SK-N-SH (cell line): Measurements from ENCODE around the gene PTPN13.

Experiments used
- POLR2AphosphoS5 ChIP-seq: IDR thresholded peaks from 2 replicates; pipeline ENCODE4 v1.6.1; 2012; ENCODE audit warnings: low read depth, low read length
- SIN3A ChIP-seq: IDR thresholded peaks from 2 replicates; pipeline ENCODE4 v1.6.1; 2012; ENCODE audit warnings: low read depth, mild to moderate bottlenecking, low read length, moderate library complexity, borderline replicate concordance
- TF ChIP-seq, protein P1 (sequence below): IDR thresholded peaks from 2 replicates; pipeline ENCODE4 v1.4.0; 2012; ENCODE audit warnings: low read depth, borderline replicate concordance
- TF ChIP-seq, protein P2 (sequence below): fragments of 200-600 bp; sonication (generic); IDR thresholded peaks from 2 replicates; pipeline ENCODE4 v1.6.1; 2017; ENCODE audit warnings: antibody characterized with exemption, mild to moderate bottlenecking, moderate library complexity
- TF ChIP-seq, protein P3 (sequence below): fragments of 150-350 bp; IDR thresholded peaks from 2 replicates; pipeline ENCODE4 v1.6.1; 2016; ENCODE audit warnings: mild to moderate bottlenecking, low read depth, low read length
- TF ChIP-seq, protein P4 (sequence below): IDR thresholded peaks from 2 replicates; pipeline ENCODE4 v1.4.0; 2012; ENCODE audit warnings: low read depth
- TF ChIP-seq, protein P5 (sequence below): IDR thresholded peaks from 2 replicates; pipeline ENCODE4; 2012

DNA sequence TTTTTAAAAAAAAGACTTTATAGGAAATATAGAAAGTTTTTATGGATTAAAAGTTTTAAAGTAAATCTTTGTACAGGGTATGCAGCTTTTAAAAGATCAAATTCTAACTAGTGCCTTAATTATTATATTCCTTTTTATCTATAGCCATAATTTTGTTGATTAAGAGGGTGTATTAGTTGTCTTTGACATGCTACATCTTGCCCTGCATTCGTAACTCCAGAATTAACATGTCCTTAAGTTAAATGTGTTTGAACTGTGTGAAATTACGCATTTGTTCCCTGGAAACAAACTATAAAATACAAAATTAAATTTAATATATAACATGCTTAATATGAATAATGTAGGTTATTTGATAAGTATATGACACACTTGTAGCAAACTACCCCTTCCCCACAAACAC is 66.3 kb downstream of the PTPN13 start:
- TF ChIP-seq, protein P1, sequence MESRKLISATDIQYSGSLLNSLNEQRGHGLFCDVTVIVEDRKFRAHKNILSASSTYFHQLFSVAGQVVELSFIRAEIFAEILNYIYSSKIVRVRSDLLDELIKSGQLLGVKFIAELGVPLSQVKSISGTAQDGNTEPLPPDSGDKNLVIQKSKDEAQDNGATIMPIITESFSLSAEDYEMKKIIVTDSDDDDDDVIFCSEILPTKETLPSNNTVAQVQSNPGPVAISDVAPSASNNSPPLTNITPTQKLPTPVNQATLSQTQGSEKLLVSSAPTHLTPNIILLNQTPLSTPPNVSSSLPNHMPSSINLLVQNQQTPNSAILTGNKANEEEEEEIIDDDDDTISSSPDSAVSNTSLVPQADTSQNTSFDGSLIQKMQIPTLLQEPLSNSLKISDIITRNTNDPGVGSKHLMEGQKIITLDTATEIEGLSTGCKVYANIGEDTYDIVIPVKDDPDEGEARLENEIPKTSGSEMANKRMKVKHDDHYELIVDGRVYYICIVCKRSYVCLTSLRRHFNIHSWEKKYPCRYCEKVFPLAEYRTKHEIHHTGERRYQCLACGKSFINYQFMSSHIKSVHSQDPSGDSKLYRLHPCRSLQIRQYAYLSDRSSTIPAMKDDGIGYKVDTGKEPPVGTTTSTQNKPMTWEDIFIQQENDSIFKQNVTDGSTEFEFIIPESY = no peak
- TF ChIP-seq, protein P2, sequence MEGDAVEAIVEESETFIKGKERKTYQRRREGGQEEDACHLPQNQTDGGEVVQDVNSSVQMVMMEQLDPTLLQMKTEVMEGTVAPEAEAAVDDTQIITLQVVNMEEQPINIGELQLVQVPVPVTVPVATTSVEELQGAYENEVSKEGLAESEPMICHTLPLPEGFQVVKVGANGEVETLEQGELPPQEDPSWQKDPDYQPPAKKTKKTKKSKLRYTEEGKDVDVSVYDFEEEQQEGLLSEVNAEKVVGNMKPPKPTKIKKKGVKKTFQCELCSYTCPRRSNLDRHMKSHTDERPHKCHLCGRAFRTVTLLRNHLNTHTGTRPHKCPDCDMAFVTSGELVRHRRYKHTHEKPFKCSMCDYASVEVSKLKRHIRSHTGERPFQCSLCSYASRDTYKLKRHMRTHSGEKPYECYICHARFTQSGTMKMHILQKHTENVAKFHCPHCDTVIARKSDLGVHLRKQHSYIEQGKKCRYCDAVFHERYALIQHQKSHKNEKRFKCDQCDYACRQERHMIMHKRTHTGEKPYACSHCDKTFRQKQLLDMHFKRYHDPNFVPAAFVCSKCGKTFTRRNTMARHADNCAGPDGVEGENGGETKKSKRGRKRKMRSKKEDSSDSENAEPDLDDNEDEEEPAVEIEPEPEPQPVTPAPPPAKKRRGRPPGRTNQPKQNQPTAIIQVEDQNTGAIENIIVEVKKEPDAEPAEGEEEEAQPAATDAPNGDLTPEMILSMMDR = no peak
- TF ChIP-seq, protein P3, sequence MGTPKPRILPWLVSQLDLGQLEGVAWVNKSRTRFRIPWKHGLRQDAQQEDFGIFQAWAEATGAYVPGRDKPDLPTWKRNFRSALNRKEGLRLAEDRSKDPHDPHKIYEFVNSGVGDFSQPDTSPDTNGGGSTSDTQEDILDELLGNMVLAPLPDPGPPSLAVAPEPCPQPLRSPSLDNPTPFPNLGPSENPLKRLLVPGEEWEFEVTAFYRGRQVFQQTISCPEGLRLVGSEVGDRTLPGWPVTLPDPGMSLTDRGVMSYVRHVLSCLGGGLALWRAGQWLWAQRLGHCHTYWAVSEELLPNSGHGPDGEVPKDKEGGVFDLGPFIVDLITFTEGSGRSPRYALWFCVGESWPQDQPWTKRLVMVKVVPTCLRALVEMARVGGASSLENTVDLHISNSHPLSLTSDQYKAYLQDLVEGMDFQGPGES = no peak
- TF ChIP-seq, protein P4, sequence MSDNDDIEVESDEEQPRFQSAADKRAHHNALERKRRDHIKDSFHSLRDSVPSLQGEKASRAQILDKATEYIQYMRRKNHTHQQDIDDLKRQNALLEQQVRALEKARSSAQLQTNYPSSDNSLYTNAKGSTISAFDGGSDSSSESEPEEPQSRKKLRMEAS = no peak
- no peak for TF ChIP-seq POLR2AphosphoS5
- TF ChIP-seq, protein P5, sequence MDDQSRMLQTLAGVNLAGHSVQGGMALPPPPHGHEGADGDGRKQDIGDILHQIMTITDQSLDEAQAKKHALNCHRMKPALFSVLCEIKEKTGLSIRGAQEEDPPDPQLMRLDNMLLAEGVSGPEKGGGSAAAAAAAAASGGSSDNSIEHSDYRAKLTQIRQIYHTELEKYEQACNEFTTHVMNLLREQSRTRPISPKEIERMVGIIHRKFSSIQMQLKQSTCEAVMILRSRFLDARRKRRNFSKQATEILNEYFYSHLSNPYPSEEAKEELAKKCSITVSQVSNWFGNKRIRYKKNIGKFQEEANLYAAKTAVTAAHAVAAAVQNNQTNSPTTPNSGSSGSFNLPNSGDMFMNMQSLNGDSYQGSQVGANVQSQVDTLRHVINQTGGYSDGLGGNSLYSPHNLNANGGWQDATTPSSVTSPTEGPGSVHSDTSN = no peak
- TF ChIP-seq SIN3A = no peak
